AG04450 (cell line): ENCODE results near the gene C1QTNF7. TPM values are rescaled to one million over a fixed set of nuclear protein-coding genes. Genes with fewer than 3 reads are reported as not detected.

Experiments used
- polyA plus RNA-seq: library from polyadenylated mRNA; depleted of rRNA; stranded (reverse); fragments of >200 nt; gene quantifications from 2 replicates; pipeline ENCODE4 v1.2.3, GENCODE V29; 2011; rRNA removed
- small RNA-seq: library from RNA; depleted of rRNA; stranded (forward); fragments of <200 nt; gene quantifications from one replicate; pipeline ENCODE3, GENCODE V24; 2012; ENCODE audit warnings: low read depth; ENCODE audit not compliant: insufficient read length

The C1QTNF7 gene
- polyA plus RNA-seq, 1 experiment: 2.9 TPM

Small RNA genes within 50 kb of the gene (small RNA-seq; reads per million reads assigned to genes)
- not detected for gene AC007016.1

Other genes with a start within 250 kb of the C1QTNF7 start
- gene CC2D2A, start 41.8 kb downstream of the C1QTNF7 start, polyA plus RNA-seq: 33.8 and 40.7 TPM in 2 replicates
- gene FBXL5, start 227.3 kb downstream of the C1QTNF7 start, polyA plus RNA-seq: 40.4 and 56.4 TPM in 2 replicates